Endothelial cell of umbilical vein (primary cell): ENCODE data around the gene PDE3B. TPM values are rescaled to one million over a fixed set of nuclear protein-coding genes. Genes with fewer than 3 reads are reported as not detected.
"Not testable (repeated sequence)": the region's sequence is repeated elsewhere in the genome, so short reads cannot be mapped to it uniquely, and the experiment has no call there.

ENCODE experiments used
- BruUV-seq: library from RNA; stranded (reverse); fragments of 400-500 nt; replicated peaks from 2 replicates; lab custom pipeline; 2021; lab: Mats Ljungman, UMichigan
- CTCF ChIA-PET: fragments of 300-600, 350-600 bp; sonication (Branson Sonifier 250); formaldehyde crosslinking; loops from one replicate; lab custom pipeline; 2021; ENCODE audit warnings: antibody characterized with exemption, inconsistent platforms; lab: Charles Lee
- POLR2A ChIA-PET: fragments of 300-600, 350-600 bp; sonication (Branson Sonifier 250); formaldehyde crosslinking; loops from one replicate; lab custom pipeline; 2021; ENCODE audit warnings: antibody characterized with exemption, inconsistent platforms; lab: Charles Lee
- DNase-seq: peaks from one replicate; pipeline ENCODE4 v3.0.0-alpha.2; 2011; ENCODE audit warnings: low read depth, low spot score
- FAIRE-seq: peaks from 2 replicates; lab custom pipeline; 2011; peaks lifted over from hg19 to GRCh38; lab: Jason Lieb, UNC
- H2AFZ ChIP-seq: 2 replicates; pipeline ENCODE4 v1.6.0; 2012; ENCODE audit warnings: low read depth, low read length, control low read depth, inconsistent platforms
- H3K27ac ChIP-seq: 2 replicates; pipeline ENCODE4 v1.5.1; 2011; ENCODE audit warnings: low read depth, mild to moderate bottlenecking, control low read depth, low read length, moderate library complexity; ENCODE audit not compliant: insufficient read depth
- H3K27me3 ChIP-seq, 2 experiments: 2 replicates each; pipeline versions ENCODE4 v1.6.0 to v1.6.1; 2011; ENCODE audit warnings: low read length in 2 of 2, mixed read lengths in 1 of 2; ENCODE audit not compliant: control insufficient read depth in 2 of 2, insufficient read depth in 2 of 2
- H3K36me3 ChIP-seq, 2 experiments: 2 replicates in 1 of 2; 3 replicates in 1 of 2; pipeline ENCODE4 v1.5.1; 2011; ENCODE audit warnings: low read length in 2 of 2, mild to moderate bottlenecking in 1 of 2, moderate library complexity in 1 of 2; ENCODE audit not compliant: control insufficient read depth in 2 of 2, insufficient read depth in 2 of 2; ENCODE audit errors: extremely low read depth in 1 of 2
- H3K4me1 ChIP-seq: 3 replicates; pipeline ENCODE4 v1.5.1; 2011; ENCODE audit warnings: mild to moderate bottlenecking, low read length; ENCODE audit not compliant: control insufficient read depth, insufficient read depth; ENCODE audit errors: extremely low read depth
- H3K4me2 ChIP-seq: 2 replicates; pipeline ENCODE4 v1.6.1; 2011; ENCODE audit warnings: low read length, control low read depth, mixed read lengths; ENCODE audit not compliant: insufficient read depth
- H3K4me3 ChIP-seq, 3 experiments: fragments of 200-600 bp in 1 of 3; sonication (generic), shearing (Covaris generic) in 1 of 3; replicated peaks in 1 of 3; 2 replicates each; pipeline ENCODE4 v1.5.1; 2011 to 2016; ENCODE audit warnings: control low read depth in 3 of 3, low read length in 3 of 3, mild to moderate bottlenecking in 2 of 3, inconsistent platforms in 1 of 3, low read depth in 1 of 3, moderate library complexity in 1 of 3; ENCODE audit not compliant: insufficient read depth in 1 of 3
- H3K79me2 ChIP-seq: 2 replicates; pipeline ENCODE4 v1.6.0; 2012; ENCODE audit warnings: low read length, inconsistent platforms; ENCODE audit not compliant: control insufficient read depth, insufficient read depth
- H3K9ac ChIP-seq: replicated peaks from 2 replicates; pipeline ENCODE3; 2011; ENCODE audit warnings: low read length, control low read depth; ENCODE audit not compliant: insufficient read depth; ENCODE audit errors: extremely low read depth
- H3K9me1 ChIP-seq: replicated peaks from 3 replicates; pipeline ENCODE4 v1.6.0; 2011; ENCODE audit warnings: mild to moderate bottlenecking, low read length; ENCODE audit not compliant: control insufficient read depth, insufficient read depth; ENCODE audit errors: extremely low read depth
- H3K9me3 ChIP-seq: replicated peaks from 2 replicates; pipeline ENCODE4 v1.5.1; 2012; ENCODE audit warnings: low read length, inconsistent platforms; ENCODE audit not compliant: control insufficient read depth, insufficient read depth
- H4K20me1 ChIP-seq: replicated peaks from 2 replicates; pipeline ENCODE3; 2011; ENCODE audit warnings: mild to moderate bottlenecking, low read length; ENCODE audit not compliant: control insufficient read depth, insufficient read depth; ENCODE audit errors: extremely low read depth
- EZH2 ChIP-seq: IDR thresholded peaks from 2 replicates; pipeline ENCODE4 v1.6.1; 2012; ENCODE audit warnings: borderline replicate concordance, low read depth, mild to moderate bottlenecking, moderate library complexity, low read length, inconsistent platforms; ENCODE audit not compliant: severe bottlenecking
- FOS ChIP-seq: IDR thresholded peaks from 2 replicates; pipeline ENCODE4 v1.6.1; 2011; ENCODE audit warnings: mild to moderate bottlenecking, low read length, moderate library complexity, borderline replicate concordance; ENCODE audit not compliant: insufficient read depth
- GATA2 ChIP-seq: IDR thresholded peaks from 2 replicates; pipeline ENCODE4 v1.7.0; 2011; ENCODE audit warnings: low read depth, mild to moderate bottlenecking, moderate library complexity, mixed read lengths, low read length; ENCODE audit not compliant: insufficient read length, insufficient read depth
- JUN ChIP-seq: IDR thresholded peaks from 2 replicates; pipeline ENCODE4 v1.6.1; 2011; ENCODE audit warnings: borderline replicate concordance, low read depth; ENCODE audit not compliant: insufficient read length, insufficient read depth
- MYC ChIP-seq: IDR thresholded peaks from one replicate; pipeline ENCODE4 v1.6.1; 2011; ENCODE audit warnings: mild to moderate bottlenecking, low read depth, low read length
- POLR2A ChIP-seq: IDR thresholded peaks from 2 replicates; pipeline ENCODE4 v1.6.1; 2012; ENCODE audit warnings: low read depth, mild to moderate bottlenecking, control low read depth, low read length
- POLR2AphosphoS5 ChIP-seq: IDR thresholded peaks from 2 replicates; pipeline ENCODE4 v1.6.1; 2012; ENCODE audit warnings: low read depth, mild to moderate bottlenecking, control low read depth, low read length, moderate library complexity; ENCODE audit not compliant: insufficient read depth
- dilution Hi-C: fragments of 300-500 bp; cut with MboI; formaldehyde crosslinking; loops from one replicate; pipeline ENCODE4 v1.15.0; 2019; ENCODE audit warnings: low sequenced_read_pairs; ENCODE audit not compliant: extremely low pct_ligation_motif_present
- intact Hi-C: fragments of 100-400 bp; cut with micrococcal nuclease; formaldehyde crosslinking; loops from one replicate; pipeline ENCODE4 v1.10.0; 2022
- polyA plus RNA-seq, 4 experiments: library from polyadenylated mRNA; depleted of rRNA in 3 of 4; stranded (reverse) in 3 of 4; unstranded in 1 of 4; fragments of >200 nt; gene quantifications; 2 replicates each; pipeline versions ENCODE4 v1.2.1 to v1.2.3, GENCODE V29; 2011 to 2012; ENCODE audit warnings: missing spikeins in 1 of 4
- total RNA-seq: library from RNA; stranded (reverse); gene quantifications from 2 replicates; pipeline ENCODE4 v1.2.3, GENCODE V29; 2021
- TF ChIP-seq, protein P1 (sequence below), 2 donors: IDR thresholded peaks; 1 replicate in 1 of 2; 2 replicates in 1 of 2; pipeline ENCODE4 v1.5.1; 2011; ENCODE audit warnings: low read length in 2 of 2, mild to moderate bottlenecking in 2 of 2, moderate library complexity in 2 of 2, control low read depth in 1 of 2, inconsistent platforms in 1 of 2, low read depth in 1 of 2; ENCODE audit not compliant: insufficient read depth in 1 of 2; ENCODE audit errors: extremely low read depth in 1 of 2
- TF ChIP-seq, protein P2 (sequence below): IDR thresholded peaks from 2 replicates; pipeline ENCODE4 v1.6.1; 2011; ENCODE audit not compliant: insufficient read depth, insufficient read length

The PDE3B gene
- total and polyA plus RNA-seq, 2 donors (not counting 3 experiments of a cell fraction or from before 2014, with no cell fraction given): 0.26 to 1.9 TPM

DNA sequence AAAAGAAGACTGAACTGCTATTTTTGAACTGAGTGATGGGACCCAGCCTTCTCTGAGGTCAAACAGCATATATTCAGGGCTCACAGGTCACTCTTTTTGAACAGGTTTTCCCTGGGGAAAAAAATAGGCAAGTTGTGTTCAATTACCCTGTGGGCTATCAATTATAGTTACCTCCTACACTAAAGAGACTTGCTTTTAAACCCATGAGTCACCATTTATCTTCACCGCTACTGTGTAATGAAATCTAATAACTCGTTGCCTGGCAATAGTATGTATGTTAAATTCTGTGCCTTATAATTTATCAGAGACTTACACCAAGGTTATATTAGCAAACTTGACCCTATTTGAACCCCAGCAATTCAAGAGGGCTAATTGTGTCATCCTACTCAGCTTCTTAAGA lies 149.9 kb downstream of the PDE3B start:
- H3K9me1 ChIP-seq: no peaks in the 10 kb centered on the region
- intact Hi-C loops: no loop called here
- TF ChIP-seq MYC (no peak), EZH2 (no peak), POLR2A (no peak), JUN (no peak), FOS (no peak), GATA2 (no peak), POLR2AphosphoS5 (no peak)
- TF ChIP-seq, protein P1, sequence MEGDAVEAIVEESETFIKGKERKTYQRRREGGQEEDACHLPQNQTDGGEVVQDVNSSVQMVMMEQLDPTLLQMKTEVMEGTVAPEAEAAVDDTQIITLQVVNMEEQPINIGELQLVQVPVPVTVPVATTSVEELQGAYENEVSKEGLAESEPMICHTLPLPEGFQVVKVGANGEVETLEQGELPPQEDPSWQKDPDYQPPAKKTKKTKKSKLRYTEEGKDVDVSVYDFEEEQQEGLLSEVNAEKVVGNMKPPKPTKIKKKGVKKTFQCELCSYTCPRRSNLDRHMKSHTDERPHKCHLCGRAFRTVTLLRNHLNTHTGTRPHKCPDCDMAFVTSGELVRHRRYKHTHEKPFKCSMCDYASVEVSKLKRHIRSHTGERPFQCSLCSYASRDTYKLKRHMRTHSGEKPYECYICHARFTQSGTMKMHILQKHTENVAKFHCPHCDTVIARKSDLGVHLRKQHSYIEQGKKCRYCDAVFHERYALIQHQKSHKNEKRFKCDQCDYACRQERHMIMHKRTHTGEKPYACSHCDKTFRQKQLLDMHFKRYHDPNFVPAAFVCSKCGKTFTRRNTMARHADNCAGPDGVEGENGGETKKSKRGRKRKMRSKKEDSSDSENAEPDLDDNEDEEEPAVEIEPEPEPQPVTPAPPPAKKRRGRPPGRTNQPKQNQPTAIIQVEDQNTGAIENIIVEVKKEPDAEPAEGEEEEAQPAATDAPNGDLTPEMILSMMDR (IDR thresholded peaks at IDR 0.05; ENCODE audit: extremely low read depth in 1 of 2, insufficient read depth in 1 of 2, low read depth in 1 of 2, low read length in 2 of 2): no peak
- TF ChIP-seq, protein P2, sequence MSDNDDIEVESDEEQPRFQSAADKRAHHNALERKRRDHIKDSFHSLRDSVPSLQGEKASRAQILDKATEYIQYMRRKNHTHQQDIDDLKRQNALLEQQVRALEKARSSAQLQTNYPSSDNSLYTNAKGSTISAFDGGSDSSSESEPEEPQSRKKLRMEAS: no peak
- H3K4me2 ChIP-seq: no peak overlapping the region
- no peaks in the 10 kb centered on the region for H3K27me3 ChIP-seq
- DNase-seq (no peak), FAIRE-seq (no peak)
- H3K9ac ChIP-seq: no peak overlapping the region
- no TSS peak for BruUV-seq
- no peaks in the 10 kb centered on the region for H3K9me3 ChIP-seq
- H3K27ac ChIP-seq: no peak overlapping the region
- H3K4me1 ChIP-seq: no peaks in the 10 kb centered on the region
- H4K20me1 ChIP-seq: no peaks in the 10 kb centered on the region
- no peak overlapping the region for H3K4me3 ChIP-seq
- CTCF ChIA-PET: interaction anchor here (1.0 to 2.9 kb wide), 3 partner anchors 109 to 282 kb away, joined by 3 to 35 read pairs (median 4); no protein-coding TSS in a partner anchor
- H3K36me3 ChIP-seq: no peaks in the 10 kb centered on the region
- dilution Hi-C loops: no loop called here
- POLR2A ChIA-PET: no interaction called here
- H3K79me2 ChIP-seq: no peaks in the 10 kb centered on the region
- no peak overlapping the region for H2AFZ ChIP-seq

DNA sequence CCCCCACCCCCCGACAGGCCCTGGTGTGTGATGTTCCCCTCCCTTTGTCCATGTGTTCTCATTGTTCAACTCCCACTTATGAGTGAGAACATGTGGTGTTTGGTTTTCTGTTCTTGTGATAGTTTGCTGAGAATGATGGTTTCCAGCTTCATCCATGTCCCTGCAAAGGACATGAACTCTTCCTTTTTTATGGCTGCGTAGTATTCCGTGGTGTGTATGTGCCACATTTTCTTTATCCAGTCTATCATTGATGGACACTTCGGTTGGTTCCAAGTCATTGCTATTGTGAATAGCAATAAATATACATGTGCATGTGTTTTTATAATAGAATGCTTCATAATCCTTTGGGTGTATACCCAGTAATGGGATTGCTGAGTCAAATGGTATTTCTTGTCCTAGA lies 152.4 kb downstream of the PDE3B start:
- H3K4me2 ChIP-seq, H3K9me1 ChIP-seq, H3K9me3 ChIP-seq, H3K4me1 ChIP-seq, H2AFZ ChIP-seq, H4K20me1 ChIP-seq, H3K79me2 ChIP-seq, POLR2A ChIA-PET, H3K4me3 ChIP-seq, DNase-seq, H3K27me3 ChIP-seq, H3K36me3 ChIP-seq, H3K9ac ChIP-seq, FAIRE-seq, BruUV-seq, dilution Hi-C loops, intact Hi-C loops, H3K27ac ChIP-seq: not testable (repeated sequence)
- CTCF ChIA-PET: interaction anchor here (2.9 kb wide), 1 partner anchor 112 kb away, joined by 35 read pairs; no protein-coding TSS in a partner anchor
